ENCODE data around the gene TRERF1. TPM values are rescaled to one million over a fixed set of nuclear protein-coding genes. Genes with fewer than 3 reads are reported as not detected.

The TRERF1 gene
- total RNA-seq, 1 experiment from 2014 or later: 14.5 TPM

DNA sequence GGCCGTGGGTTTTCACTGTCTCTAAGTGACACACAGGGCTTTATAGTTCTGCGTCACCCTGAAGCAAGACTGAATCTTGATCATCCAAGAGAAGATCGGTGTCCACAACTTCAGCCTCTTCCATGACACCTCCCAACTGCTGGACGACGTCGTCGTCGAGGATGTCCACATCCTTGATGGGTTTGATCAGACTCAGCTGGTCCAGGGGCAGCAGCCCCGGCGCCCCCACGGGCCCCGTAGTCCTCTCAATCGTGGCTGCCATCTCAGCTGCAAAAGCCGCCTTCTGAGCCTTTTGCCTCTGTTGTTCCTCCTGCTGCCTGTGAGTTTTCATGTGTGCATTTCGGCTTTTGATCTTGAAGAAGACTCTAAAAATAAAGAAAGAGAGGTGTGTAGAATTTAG is 223.4 kb downstream of the TRERF1 start:
- ChIA-PET CTCF (interaction anchor here (2.7 kb wide), 1 partner anchor 319 kb away, joined by 14 read pairs; no protein-coding TSS in a partner anchor), POLR2A (ENCODE audit: unreplicated experiment) (no interaction called here)
- Histone ChIP-seq H3K36me3 (ENCODE audit: low read depth) (peaks cover 4% of the 10 kb centered on the region; the same call in 1 of the 2 replicates), H3K27me3 (ENCODE audit: insufficient read depth, low read depth) (no peaks in the 10 kb centered on the region), H3K4me3 (no peak overlapping the region), H3K9me3 (ENCODE audit: insufficient read depth, low read depth) (no peaks in the 10 kb centered on the region), H3K79me2 (ENCODE audit: low read depth) (0 out of 2 replicates have a peak, but pooled peaks cover 4% of the 10 kb centered on the region), H3F3A (ENCODE audit: insufficient read depth, low read depth) (peaks cover 48% of the 10 kb centered on the region), H3K9me2 (ENCODE audit: insufficient read depth) (no peaks in the 10 kb centered on the region), H3K27ac (peak overlapping the region; percentile 99), H3K4me2 (no peak overlapping the region), H2AFZ (no peak overlapping the region), H4K20me1 (ENCODE audit: insufficient read depth) (no peaks in the 10 kb centered on the region), H3K4me1 (replicated peaks; ENCODE audit: insufficient read depth) (peaks cover 69% of the 10 kb centered on the region)
- intact Hi-C loops (cut with micrococcal nuclease; ENCODE audit: unreplicated experiment): loop anchor here (5.0 to 10.0 kb wide), 4 partner anchors 66 to 646 kb away; partner anchors contain the start of genes BYSL, MED20 and RPL7L1
- no TSS peak for BruUV-seq (replicated peaks)
- TF ChIP-seq, protein P1, sequence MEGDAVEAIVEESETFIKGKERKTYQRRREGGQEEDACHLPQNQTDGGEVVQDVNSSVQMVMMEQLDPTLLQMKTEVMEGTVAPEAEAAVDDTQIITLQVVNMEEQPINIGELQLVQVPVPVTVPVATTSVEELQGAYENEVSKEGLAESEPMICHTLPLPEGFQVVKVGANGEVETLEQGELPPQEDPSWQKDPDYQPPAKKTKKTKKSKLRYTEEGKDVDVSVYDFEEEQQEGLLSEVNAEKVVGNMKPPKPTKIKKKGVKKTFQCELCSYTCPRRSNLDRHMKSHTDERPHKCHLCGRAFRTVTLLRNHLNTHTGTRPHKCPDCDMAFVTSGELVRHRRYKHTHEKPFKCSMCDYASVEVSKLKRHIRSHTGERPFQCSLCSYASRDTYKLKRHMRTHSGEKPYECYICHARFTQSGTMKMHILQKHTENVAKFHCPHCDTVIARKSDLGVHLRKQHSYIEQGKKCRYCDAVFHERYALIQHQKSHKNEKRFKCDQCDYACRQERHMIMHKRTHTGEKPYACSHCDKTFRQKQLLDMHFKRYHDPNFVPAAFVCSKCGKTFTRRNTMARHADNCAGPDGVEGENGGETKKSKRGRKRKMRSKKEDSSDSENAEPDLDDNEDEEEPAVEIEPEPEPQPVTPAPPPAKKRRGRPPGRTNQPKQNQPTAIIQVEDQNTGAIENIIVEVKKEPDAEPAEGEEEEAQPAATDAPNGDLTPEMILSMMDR (conservative IDR thresholded peaks at IDR 0.05): no peak
- TF ChIP-seq EZH2 (IDR thresholded peaks at IDR 0.05; ENCODE audit: low read depth): no peak
- DNase-seq: no peak

DNA sequence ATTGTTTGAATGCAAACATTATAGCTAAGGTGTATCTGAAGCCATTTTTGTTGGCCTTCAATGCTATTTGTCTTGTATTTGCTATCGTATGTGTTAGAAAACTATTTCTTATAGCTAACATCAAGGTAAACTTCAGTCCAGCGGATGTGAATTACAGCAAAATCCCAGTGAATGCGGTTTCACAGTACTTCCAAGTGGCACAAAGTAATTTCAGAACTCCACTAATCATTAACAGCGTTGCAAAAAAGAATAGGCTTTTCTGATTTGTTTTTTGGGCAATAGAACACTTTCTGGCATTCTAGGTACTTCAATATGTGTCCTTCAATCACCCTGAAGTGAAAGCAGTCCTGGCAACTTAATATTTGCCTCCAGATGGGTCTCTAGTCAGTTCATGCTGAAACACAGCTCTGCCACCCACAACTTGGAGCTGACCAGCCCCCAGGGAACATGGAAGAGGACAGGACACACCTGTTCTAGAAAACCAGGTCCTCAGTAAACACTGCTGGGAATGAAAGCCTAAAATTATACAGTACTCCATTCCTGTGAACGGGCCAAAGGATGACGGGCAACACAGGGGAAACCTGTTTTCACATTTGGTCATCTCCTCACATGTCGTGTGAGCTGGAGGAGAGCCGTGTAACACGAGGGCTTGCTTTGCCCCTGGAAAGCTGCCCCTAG is 224.4 kb downstream of the TRERF1 start:
- Histone ChIP-seq H3K36me3 (ENCODE audit: low read depth) (peaks cover 4% of the 10 kb centered on the region; the same call in 1 of the 2 replicates), H3K27me3 (ENCODE audit: insufficient read depth, low read depth) (no peaks in the 10 kb centered on the region), H3K4me3 (peak overlapping the region; percentile 42; the same call in 1 of the 2 replicates), H3F3A (ENCODE audit: insufficient read depth, low read depth) (peaks cover 57% of the 10 kb centered on the region), H3K9me3 (ENCODE audit: insufficient read depth, low read depth) (no peaks in the 10 kb centered on the region), H3K4me2 (peak overlapping the region; percentile 89), H3K9me2 (ENCODE audit: insufficient read depth) (no peaks in the 10 kb centered on the region), H3K79me2 (ENCODE audit: low read depth) (0 out of 2 replicates have a peak, but pooled peaks cover 4% of the 10 kb centered on the region), H3K27ac (peak overlapping the region; percentile 99), H2AFZ (no peak overlapping the region), H3K4me1 (replicated peaks; ENCODE audit: insufficient read depth) (peaks cover 79% of the 10 kb centered on the region), H4K20me1 (ENCODE audit: insufficient read depth) (no peaks in the 10 kb centered on the region)
- BruUV-seq (replicated peaks): TSS peak; percentile 43
- POLR2A ChIA-PET (ENCODE audit: unreplicated experiment): interaction anchor here (0.5 to 1.2 kb wide), 11 partner anchors 10 to 652 kb away, joined by 3 to 15 read pairs (median 7); partner anchors contain the start of gene TRERF1
- intact Hi-C loops (cut with micrococcal nuclease; ENCODE audit: unreplicated experiment): loop anchor here (2.0 to 10.0 kb wide), 6 partner anchors 67 to 647 kb away; partner anchors contain the start of genes BYSL, MED20 and RPL7L1
- DNase-seq: no peak
- CTCF ChIA-PET: interaction anchor here (1.1 to 2.7 kb wide), 3 partner anchors 12 to 320 kb away, joined by 3 to 14 read pairs (median 3); no protein-coding TSS in a partner anchor
- TF ChIP-seq EZH2 (IDR thresholded peaks at IDR 0.05; ENCODE audit: low read depth): no peak
- TF ChIP-seq, protein P1 (conservative IDR thresholded peaks at IDR 0.05): no peak

DNA sequence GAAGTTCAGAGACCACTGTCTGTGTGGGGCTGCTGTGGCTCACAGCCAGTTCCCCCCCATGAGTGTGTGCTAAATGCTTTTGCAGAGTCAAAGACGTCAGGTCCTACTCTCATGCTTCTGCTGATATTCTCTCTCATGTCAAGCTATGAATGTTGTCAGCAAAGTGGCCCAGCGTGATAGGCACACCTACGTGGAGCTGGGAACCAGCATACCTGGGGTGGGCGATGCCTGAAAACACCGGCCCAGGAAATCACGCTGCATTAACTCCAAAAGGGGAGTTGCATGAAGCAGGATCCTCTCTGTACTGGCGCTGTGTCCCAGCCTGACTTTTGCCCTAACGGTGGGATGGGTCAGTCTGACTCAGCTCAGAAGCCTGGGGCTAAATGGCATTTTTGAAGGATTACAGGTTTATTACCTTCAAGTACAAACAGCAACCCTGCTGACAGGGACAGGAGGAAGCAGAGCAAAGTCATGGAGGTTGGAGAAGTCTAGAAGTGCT is 225.0 kb downstream of the TRERF1 start:
- peak; percentile 93 to 99 for DNase-seq
- Histone ChIP-seq H3K27me3 (ENCODE audit: insufficient read depth, low read depth) (no peaks in the 10 kb centered on the region), H3K4me1 (replicated peaks; ENCODE audit: insufficient read depth) (peaks cover 85% of the 10 kb centered on the region), H2AFZ (no peak overlapping the region), H3K9me2 (ENCODE audit: insufficient read depth) (no peaks in the 10 kb centered on the region), H3K9me3 (ENCODE audit: insufficient read depth, low read depth) (no peaks in the 10 kb centered on the region), H3F3A (ENCODE audit: insufficient read depth, low read depth) (peaks cover 59% of the 10 kb centered on the region), H3K4me2 (peak overlapping the region; percentile 89), H3K36me3 (ENCODE audit: low read depth) (peaks cover 4% of the 10 kb centered on the region; the same call in 1 of the 2 replicates), H3K4me3 (peak overlapping the region; percentile 42; the same call in 1 of the 2 replicates), H3K27ac (peak overlapping the region; percentile 99), H3K79me2 (ENCODE audit: low read depth) (0 out of 2 replicates have a peak, but pooled peaks cover 4% of the 10 kb centered on the region), H4K20me1 (ENCODE audit: insufficient read depth) (no peaks in the 10 kb centered on the region)
- ChIA-PET CTCF (interaction anchor here (0.6 to 2.7 kb wide), 4 partner anchors 13 to 321 kb away, joined by 3 to 17 read pairs (median 8); no protein-coding TSS in a partner anchor), POLR2A (ENCODE audit: unreplicated experiment) (interaction anchor here (0.5 to 1.2 kb wide), 15 partner anchors 10 to 824 kb away, joined by 3 to 15 read pairs (median 7); partner anchors contain the start of gene TRERF1)
- intact Hi-C loops (cut with micrococcal nuclease; ENCODE audit: unreplicated experiment): loop anchor here (1.0 to 10.0 kb wide), 8 partner anchors 68 to 648 kb away; partner anchors contain the start of genes BYSL, MED20 and RPL7L1
- TF ChIP-seq, protein P1 (conservative IDR thresholded peaks at IDR 0.05): no peak
- no peak for TF ChIP-seq EZH2 (IDR thresholded peaks at IDR 0.05; ENCODE audit: low read depth)
- BruUV-seq (replicated peaks): no TSS peak
